NCI-H1048 (cell line): ENCODE data around the gene EPB41L4B.

Experiments used
- DNase-seq: peaks from one replicate; lab custom pipeline; 2025; lab: John Stamatoyannopoulos, UW

Gene EPB41L4B

GRCh38 chr9:109199676-109200075, 121.2 kb downstream of the EPB41L4B start:
- no peak for DNase-seq

DNA sequence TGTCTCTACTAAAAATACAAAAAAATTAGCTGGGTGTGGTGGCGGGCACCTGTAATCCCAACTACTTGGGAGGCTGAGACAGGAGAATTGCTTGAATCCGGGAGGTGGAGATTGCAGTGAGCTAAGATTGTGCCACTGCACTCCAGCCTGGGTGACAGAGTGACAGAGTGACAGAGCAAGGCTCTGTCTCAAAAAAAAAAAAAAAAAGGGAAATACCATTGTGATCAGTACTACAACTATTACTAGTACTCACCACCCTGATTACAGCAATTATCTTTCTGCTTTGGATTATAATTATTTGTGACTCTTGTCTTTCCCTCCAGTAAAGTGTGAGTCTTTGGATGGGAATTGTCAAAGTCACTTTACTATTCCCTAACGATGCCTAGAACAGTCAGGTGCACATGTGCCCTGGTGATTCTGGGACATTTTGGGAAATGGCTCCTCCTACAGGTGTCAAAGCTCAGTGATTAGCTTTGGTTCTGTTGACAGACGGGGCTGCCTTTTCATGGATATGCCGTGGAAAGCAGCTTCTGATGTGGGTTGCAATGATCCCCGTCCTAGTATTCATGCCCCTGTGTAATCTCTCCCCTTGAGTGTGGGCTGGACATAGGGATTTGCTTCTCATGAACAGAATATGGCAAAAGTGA, 122.0 kb downstream of the EPB41L4B start:
- DNase-seq = no peak

DNA sequence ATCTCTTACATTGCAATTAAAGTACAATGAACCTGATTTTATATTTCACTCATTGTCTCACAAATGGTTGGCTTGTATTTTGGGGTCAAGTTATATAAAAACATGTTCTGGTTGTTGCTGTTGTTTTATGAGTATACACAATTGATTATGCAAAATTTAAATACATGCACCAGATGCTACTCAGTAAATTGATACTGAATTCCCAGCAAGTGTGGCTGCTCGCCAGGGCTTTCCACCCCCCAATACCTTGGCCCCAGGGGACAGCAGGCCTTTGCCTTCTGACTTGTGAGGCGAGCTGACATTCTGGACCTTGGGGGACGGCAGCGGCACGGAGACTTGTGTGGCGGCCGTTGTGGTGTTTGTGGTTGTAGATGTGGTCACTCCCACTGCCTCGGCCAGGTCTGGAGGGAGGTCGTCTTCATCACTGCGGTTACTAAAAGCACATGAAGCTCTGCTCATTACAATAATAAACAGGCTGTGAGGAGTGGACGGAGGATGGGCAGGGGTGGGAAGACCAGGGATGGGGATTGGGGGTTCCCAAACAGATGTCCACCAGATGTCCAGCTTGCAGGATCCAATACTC, 126.8 kb downstream of the EPB41L4B start:
- DNase-seq = no peak

GRCh38 chr9:109192732-109193361, 128.0 kb downstream of the EPB41L4B start:
- DNase-seq = no peak

DNA sequence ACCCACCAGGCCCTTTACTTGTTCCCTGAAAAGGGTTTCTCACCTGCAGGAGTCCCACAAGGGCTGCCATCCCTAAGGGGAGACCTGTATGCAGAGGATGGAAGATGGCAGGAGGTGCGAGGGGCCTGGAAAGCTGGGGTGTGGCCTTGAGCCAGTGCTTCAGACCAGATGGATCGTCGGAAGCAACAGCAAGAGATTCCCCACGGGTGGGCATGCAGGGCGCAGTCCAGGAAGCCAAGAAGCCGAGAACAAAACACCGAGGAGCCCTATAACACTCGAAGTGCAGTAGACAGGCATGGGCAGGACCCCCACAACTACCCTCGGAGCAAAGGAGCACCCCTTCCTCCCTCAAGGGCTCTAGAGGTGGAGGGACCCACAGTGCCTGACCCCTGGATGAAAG, 129.1 kb downstream of the EPB41L4B start:
- DNase-seq = no peak

GRCh38 chr9:109190151-109190550, 130.7 kb downstream of the EPB41L4B start:
- no peak for DNase-seq

- DNase-seq = no peak
These were observed 133.9 kb downstream of the EPB41L4B start for GRCh38 chr9:109186857-109187520.

DNA sequence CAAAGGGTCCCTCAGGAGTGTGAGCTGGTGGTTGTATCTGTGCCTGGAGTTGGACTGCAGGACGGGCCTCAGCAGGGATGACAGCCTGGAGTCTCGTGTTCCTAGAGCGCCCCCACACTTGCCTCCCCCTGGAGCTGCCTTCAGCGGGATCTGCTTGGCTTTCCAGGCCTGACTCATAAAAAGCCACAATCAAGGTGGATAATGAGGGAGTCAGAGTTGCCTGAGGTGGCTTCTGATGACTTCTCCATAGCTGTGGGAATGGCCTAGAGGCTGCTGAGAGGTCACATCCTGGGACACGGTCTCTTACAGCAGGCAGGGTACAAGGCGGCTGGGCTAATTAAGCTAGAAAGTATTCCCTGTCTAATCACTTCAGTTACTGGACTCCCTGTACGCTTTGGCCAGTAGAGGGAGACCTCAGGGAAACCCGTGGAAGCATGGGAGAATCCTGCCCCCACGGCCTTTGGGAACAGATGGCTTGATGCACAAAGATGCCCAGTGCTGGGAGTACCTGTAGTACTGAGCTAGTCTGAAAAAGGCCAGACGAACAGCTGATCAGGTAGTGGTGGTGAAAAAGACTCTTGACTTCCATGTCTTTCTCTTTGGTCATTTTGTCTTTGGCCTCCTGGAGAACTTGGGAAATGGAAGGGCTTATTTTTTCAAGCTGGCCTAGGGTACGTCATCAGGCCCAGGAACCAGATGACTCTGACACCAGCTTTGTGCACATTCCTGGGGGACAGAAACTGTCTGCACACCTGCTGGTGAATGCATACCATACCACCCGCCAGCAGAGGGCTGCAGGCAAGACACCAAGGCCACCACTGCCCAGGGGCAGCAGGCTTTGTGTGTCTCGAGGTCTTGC, 137.7 kb downstream of the EPB41L4B start:
- DNase-seq = no peak

DNA sequence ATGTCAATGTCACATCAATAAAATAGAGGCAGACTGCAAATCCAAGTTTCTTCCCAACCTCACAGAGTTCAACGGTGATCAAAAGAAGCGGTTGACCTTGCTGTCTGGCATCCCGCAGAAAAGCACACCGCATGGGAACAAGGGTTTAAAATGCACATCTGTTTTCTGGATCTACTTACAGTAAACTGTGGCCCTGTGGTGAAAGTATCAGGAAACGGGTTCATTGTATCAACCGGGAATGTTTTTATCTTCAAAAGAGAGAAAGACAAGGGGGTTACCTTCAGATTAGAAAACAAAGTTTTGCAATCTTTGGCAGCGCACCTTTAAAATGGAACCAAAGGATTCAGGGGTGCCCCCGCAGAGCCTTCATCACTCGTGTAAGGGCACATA, 138.3 kb downstream of the EPB41L4B start:
- DNase-seq = no peak

DNA sequence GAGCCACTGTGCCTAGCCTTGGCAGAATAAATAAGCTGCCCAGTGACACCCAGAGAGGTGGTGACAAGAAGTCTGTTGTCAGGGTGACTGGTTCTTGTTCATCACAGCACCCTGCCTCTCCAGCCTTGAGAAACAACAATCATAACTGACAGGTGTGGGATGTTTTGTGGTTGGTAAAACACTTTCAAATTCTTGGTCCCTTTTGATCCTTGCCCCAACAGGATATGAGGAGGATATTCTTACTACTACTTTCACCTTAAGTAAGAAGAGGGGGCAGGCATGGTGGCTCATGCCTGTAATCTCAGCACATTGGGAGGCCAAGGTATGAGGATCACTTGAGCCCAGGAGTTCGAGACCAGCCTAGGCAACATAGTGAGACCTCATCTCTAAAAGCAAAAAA, 139.6 kb downstream of the EPB41L4B start:
- no peak for DNase-seq

DNA sequence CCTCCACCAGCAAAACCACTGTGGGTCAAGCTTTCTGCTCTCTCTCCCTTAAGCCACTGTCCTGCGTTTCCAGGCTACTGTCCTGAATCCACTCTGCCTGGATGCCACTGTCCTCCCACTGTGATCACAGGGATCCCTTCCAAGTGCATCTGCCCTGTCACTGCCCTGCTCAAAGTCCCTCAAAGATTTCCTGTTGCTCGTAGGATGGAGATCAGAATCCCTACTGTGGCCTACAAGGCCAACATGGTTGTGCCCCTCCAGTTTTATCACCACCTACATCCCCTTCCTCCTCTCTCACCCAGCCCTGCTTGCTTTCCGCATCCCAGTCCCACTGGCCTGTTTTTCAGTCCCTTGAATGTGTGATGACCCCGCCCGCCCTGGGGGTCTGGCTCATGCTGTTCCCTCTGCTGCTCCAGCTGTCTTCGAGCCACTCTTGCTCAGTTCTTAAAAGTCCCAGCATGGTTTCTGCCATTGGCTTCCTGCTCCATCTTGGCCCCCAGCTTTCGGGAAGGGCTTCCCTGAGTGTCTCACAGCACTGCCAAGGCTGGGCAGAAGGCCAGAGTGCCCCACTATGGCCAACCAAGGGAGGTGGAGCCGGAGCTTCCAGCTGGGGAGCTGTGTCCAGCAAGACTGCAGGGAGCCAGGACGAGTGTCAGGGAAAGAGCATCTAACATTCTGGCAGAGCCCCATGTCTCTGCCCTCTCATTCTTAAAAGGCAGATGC, 140.9 kb downstream of the EPB41L4B start:
- DNase-seq = no peak

DNA sequence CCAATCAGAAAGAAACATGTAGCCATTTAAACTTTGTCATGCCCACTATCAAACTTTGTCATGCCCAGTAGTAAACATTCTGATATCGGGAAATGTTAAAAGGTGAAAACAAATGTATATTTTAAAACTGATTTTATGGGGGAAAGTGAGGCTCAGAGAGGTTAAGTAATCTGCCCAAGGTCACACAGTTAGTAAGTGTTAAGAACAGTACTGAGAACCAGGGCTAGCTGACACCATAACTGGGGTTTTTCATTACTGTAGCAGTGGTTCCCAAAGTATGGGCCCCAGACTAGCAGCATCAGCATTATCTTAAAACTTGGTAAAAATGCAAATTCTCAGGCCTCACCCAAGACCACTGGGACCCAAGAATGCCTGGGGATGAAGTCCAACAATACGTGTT, 143.9 kb downstream of the EPB41L4B start:
- DNase-seq = no peak

DNA sequence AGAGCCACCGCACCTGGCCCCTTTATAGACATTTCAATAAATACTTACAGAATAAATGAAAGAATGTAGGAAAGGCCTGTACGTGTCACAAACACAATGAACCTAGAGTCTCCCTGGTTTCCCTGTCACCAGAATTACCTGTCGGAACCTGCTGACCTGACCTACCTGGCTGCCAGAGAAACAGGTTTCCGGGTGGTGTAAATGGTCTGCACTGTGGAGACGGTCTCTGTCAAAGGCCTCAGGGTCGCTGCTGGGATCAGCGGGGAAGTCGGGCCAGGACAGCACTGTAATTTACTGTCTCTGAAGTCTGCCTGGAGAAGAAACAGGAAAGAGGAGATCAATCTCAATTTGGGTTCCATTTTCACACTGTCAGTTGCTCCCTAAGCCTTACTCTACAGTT, 144.5 kb downstream of the EPB41L4B start:
- no peak for DNase-seq

- DNase-seq = no peak
These were observed 147.9 kb downstream of the EPB41L4B start for GRCh38 chr9:109172935-109173334.

DNA sequence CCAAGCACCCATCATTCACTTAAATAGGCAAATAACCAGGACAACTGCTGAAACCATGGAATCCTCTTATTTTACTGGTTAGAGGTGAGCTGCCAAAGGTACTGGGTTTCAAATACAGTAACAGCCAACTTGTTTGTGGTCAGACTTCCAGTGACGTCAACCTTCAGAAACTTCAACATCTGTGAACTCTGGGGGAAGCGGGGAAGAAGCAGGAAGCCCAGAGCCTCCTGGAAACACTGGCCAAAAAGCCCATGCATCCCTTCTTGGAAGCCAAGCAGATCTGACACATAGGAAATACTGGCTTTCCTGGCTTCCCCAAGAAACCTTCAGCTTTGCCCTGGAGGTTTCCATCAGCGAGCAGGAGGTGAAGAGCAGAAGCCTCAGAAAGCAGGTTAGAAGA, 148.9 kb downstream of the EPB41L4B start:
- DNase-seq = no peak

DNA sequence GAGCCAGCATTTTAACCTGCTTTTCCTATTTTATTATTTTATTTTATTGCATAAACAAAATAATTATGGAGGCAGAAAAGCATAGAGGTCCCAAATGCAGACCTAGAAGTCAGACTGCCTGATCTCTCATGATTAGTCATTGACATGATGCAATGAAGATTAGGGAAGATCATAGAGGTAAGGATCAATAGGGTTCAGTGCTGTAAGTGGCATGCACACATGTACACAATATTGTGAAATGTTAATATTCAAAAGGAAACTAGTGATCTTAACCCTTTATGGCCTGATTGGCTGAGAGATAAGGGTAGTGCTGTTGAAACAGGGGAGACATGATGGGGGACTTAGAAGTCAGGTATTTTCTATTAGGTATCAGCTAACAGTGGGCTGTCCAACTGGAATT, 152.7 kb downstream of the EPB41L4B start:
- no peak for DNase-seq

DNA sequence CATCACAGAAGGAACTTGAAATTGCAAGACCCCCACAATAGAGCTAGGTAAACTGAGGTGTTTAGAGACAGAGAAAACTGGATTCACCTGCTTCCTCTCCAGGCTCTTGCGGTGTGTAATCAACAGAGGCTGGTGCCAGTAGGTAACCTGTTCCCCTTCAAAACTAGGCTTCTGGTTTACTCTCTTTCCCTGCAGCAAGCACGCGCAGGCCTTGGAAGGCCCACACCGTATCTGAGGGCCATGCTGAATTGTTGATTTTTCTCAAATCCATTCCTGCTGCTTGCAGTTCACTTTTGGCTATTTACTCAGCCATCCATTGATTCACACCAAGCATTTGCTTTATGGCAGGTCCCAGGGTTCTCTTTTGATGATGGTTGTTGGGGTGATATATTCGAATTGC, 153.1 kb downstream of the EPB41L4B start:
- DNase-seq = no peak

- no peak for DNase-seq
These were observed 153.9 kb downstream of the EPB41L4B start, which contains the start of gene FRRS1L for GRCh38 chr9:109166771-109167601. FRRS1L (minus strand) TSS chr9:109167249; CDS start chr9:109167138, 111 bp downstream.

DNA sequence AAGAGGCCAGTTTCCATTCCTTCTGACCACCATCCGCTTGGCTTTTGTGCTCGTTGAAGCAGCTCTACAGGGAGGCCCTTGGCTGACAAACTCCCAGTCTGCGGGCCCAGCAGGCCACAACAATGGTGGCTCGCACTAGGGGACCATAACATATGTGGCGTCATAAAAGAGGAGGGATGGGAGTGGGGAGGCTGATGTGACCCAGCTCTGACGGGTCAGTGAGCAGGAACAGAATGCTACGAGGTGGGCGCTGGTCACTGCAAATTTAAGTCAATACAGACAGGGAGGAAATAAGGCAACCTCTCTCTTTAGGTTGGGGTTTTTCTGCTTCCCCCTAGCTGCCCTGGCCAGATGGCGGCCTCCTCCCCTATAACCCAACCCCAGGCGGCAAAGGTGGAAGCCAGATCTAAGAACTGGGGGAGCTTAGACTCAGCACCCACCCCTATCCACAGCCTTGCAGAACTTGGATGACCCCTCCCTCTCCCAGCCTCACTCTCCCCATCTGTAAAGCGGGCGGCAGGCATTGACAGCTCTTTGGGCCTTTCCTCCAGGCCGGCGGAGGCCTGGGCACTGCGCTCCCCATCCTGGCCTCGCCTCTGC, 154.6 kb downstream of the EPB41L4B start:
- no peak for DNase-seq

- no peak for DNase-seq
These were observed 156.8 kb downstream of the EPB41L4B start for GRCh38 chr9:109164042-109164441.
